SW 1271 (cell line): Measurements from ENCODE around the gene PLXND1.

Experiments
- DNase-seq, 2 experiments: peaks; one replicate each; lab custom pipeline; 2025; lab: John Stamatoyannopoulos, UW

PLXND1 gene

DNA sequence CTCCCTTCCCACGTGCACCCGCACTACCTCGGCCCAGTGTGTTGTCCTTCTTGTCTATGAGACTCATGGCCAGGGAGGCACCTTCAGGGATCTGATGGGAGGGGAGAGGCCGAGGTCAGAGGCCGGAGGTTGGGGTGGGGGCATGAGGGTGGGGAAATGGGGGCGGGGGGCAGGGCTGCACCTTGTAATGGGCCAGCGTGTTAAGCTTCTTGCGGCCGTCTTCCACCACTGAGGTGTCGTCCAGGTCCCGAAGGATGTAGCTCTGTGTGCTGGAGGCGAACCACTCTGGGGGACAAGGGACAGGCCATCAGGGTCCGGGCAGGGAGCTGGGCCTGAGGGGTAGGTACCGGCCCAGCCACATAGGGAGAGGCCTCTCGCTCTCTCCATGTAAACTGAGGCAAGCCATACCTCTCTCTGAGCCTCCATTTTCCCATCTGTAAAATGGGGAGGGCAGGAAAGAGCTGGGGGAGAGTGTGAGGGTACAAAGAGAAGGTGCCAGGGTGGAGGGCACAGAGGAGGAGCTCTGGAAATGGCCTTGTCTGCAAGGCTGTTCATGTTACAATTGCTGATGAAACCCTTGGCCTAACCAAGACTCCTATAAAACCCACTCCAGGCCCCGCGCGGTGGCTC lies 44.7 kb downstream of the PLXND1 start:
- DNase-seq = no peak

GRCh38 chr3:129560911-129561594 lies 45.4 kb downstream of the PLXND1 start:
- DNase-seq = no peak

GRCh38 chr3:129560269-129560787 lies 46.1 kb downstream of the PLXND1 start:
- DNase-seq = no peak

DNA sequence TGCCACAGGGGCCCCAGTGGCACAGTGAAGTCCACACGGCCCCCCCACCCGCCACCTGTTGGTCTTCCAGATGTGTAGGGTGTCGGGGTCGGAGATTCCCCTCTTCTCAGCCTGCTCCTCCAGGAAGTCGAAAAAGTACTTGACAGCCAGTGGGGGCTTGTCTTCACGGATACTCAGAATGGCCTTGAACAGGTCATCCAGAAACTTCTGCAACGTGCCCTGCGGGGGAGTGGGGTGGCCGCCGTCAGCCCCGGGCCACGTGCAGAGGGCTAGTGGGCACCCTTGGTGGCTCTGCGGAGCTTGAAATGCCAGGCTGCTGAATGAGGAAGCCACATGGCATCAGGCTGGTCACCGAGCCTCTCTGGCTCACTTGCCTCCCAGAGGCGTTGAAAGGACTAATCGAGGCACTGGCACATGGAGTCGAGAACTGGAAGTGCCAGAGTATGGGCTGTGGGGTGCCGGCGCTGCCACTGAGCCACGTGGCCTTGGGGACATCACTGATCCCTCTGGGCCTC lies 46.9 kb downstream of the PLXND1 start:
- DNase-seq = no peak

GRCh38 chr3:129558772-129559564 lies 47.5 kb downstream of the PLXND1 start:
- DNase-seq = no peak

- no peak for DNase-seq
These were observed 48.2 kb downstream of the PLXND1 start for GRCh38 chr3:129558081-129558771.

GRCh38 chr3:129557548-129557894 lies 49.0 kb downstream of the PLXND1 start:
- DNase-seq = no peak

DNA sequence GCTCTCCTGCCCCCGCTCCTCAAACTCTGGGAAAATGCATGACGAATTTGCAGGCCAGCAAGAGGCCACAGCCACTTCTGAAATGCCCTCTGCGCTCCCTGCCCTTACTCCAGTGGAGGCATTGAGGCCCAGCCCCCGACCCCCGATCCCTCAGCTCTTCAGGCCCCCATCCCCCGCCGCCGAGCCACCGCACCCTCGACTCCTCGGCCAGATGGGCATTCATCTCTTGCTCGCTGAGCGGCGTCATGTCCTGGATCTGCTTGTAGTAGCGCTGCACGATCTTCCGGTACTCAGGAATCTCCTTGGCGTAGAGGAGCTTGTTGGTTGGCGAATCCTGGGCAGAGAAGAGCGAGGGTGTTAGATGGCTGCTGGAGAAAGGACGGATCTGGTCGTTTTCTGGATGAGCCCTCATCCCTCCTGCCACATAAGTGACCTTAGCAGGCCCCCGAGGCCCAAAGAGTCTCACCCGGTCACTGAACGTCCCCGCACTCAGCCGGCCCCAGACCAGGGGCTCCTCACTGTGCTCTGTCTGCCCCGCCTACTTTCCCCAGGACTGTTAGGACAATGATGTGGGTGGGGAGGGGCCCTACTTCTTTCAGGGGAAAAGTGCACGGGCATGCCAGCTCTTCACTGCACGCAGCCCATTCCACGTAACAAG lies 49.5 kb downstream of the PLXND1 start:
- no peak for DNase-seq

- no peak for DNase-seq
These were observed 50.1 kb downstream of the PLXND1 start for GRCh38 chr3:129556358-129556695.

GRCh38 chr3:129555616-129556357 lies 50.7 kb downstream of the PLXND1 start:
- no peak for DNase-seq

GRCh38 chr3:129555153-129555550 lies 51.3 kb downstream of the PLXND1 start:
- DNase-seq = no peak

DNA sequence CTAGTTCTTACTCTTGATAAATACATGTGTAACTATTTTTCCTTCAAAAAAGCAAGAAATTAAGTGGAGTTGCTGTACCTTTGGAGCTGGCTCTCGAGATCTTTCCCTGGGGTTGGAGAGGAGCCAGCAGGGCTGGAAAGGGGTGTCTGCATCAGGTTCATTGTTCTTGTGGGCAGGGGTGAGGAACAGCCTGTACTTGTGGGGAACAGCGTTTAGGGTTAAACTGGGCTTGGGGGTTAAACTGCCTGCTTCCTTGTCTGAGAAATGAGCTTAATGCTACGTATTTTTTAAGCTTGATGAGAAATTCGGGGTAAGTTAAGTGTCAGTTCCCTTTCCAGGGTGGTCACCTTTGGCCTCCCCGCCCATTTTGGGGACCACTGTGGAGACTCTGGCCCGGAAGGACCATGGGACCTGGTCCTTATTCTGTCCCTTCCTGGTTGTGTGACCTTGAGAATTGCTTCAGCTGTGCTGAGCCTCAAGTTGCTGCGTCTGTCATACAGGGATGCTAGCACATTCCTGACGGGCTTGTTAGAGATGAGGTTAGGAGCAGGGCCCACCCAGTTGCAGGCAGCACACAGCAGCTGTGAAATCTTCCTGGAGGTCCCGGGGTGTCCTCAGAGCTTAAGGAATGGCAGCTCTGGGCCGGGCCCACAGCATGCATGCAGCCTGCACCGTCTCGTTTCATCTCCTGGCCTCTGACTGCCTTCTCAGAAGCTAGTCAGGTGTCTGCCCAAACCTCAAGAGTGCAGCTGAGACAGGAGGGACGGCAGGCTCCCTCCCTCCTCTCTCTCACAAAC lies 51.9 kb downstream of the PLXND1 start:
- no peak for DNase-seq

GRCh38 chr3:129553719-129554118 lies 52.8 kb downstream of the PLXND1 start:
- no peak for DNase-seq

- DNase-seq = no peak
These were observed 53.3 kb downstream of the PLXND1 start for GRCh38 chr3:129553171-129553570.

DNA sequence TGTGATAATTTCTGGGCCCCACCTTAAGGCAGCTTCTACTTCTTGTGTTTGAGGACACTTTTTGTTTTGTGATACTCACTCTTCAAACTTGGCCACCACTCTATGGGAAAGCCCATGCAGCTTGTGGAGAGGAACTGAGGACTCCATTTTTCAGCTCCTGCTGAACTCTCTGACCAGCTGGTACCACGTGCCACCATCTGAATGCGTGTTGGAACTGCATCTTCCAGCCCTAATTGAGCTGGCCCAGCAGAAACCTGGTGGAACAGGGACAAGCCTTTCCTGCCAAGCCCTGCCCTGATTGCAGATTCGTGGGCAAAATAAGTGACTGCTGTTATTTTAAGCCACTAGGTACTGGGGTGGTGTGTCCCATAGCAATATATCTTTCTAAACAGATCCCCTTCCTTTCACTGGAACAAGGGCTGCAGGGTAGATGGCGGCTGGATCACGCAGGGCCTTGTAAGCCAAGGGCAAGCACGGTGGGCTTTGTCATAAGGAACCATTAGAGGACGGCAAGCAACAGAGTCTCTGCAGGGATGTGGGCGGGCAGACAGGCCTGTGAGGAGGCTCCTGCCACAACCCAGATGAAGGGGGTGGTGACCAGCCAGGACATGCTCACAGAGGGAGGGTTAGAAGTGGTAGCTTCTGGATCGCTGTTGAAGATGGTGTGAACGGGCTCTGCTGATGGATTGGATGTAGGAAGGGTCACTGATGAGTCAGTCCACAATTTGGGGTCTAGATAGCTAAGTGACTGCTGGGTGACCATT lies 54.0 kb downstream of the PLXND1 start:
- DNase-seq = no peak

DNA sequence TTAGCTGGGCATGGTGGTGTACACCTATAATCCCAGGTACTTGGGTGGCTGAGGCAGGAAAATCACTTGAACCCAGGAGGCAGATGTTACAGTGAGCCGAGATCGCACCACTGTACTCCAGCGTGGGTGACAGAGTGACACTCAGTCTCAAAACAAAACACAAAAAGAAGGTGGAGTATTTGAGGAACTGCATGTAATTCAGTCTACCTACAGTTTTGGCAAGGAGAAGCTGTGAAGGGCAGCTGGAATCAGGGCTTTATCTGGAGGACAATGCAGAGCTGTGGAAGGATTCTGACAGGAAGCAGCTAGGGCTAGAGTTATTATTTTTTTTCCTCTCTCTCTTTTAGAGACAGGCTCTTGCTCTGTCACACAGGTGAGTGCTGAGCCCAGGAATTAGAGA lies 56.7 kb downstream of the PLXND1 start:
- DNase-seq = no peak

- no peak for DNase-seq
These were observed 57.3 kb downstream of the PLXND1 start for GRCh38 chr3:129549006-129549800.

DNA sequence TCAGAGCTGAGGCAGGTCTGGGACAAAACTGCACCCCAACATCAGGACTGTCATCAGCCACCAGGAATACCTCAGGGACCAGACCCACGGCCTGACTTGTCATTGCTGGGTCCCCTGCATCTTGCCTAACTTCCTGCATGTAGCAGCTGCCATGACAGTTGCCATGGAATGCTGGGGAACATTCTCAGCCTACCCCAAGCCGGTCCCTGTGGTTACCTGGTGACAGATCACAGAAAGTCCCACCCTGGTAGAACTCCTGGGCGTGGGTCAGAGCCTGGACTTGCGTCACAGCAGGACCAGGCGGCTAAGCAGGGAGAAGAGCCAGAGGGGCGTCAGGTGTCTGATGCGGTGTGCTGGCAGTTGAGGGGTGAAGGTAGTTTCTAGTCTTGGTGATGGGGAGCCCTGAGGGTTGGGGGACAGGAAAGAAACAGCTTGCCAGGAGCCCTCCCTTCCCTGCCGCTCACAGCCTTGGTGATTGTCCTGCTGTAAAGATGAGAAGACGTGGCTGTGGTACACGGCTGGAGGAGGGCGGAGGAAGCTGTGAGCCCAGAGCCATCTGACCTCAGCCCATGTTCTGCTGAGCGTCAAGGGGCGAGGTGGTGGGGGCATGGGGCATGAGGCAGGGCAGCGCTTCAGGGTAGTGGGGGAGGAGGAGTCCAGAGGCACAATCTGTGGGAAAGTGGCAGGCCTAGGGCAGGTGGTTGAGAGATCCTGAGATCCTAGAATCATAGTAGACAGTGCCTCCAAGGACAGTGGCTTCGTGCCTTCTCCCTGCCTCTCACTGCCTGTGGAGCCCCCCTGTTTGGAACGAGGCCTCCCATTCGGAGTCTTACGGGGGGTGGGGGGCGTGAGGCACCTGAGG lies 58.1 kb downstream of the PLXND1 start:
- DNase-seq = no peak
